Gastrocnemius medialis (tissue), 4 donors: ENCODE measurements around the gene MBNL1.

ENCODE experiments used
- CTCF ChIP-seq, 5 experiments: fragments of 450-650 bp in 3 of 5; fragments of 200-600 bp in 2 of 5; sonication (generic) in 2 of 5; IDR thresholded peaks in 4 of 5; conservative IDR thresholded peaks in 1 of 5; 1 replicate in 4 of 5; 2 replicates in 1 of 5; pipeline ENCODE4 v1.5.1; 2016 to 2019; ENCODE audit warnings: antibody characterized with exemption in 5 of 5, mild to moderate bottlenecking in 3 of 5, moderate library complexity in 3 of 5
- POLR2A ChIP-seq, 2 donors: fragments of 450-650 bp; IDR thresholded peaks; one replicate each; pipeline ENCODE4 v1.6.1; 2017; ENCODE audit warnings: antibody characterized with exemption in 2 of 2, mild to moderate bottlenecking in 2 of 2, moderate library complexity in 2 of 2

GRCh38 chr3:152374262-152374990, 105.7 kb downstream of the MBNL1 start:
- no peak for TF ChIP-seq CTCF (IDR thresholded peaks at IDR 0.05 in 4 of 5, conservative IDR thresholded peaks at IDR 0.05 in 1 of 5)
- TF ChIP-seq POLR2A (IDR thresholded peaks at IDR 0.05), result no peak
